ENCODE data around the gene TMEM25.

- TF ChIP-seq CTCF (IDR thresholded peaks at IDR 0.05), result no peak
- no peak for TF ChIP-seq POLR2A (IDR thresholded peaks at IDR 0.05)
Observed at GRCh38 chr11:118484405-118484804, 46.6 kb upstream of the TMEM25 start.
